HL-60 (cell line): Measurements from ENCODE around the gene MAMDC2.

Source experiments
- DNase-seq, 2 experiments: peaks; one replicate each; pipeline ENCODE4 v3.0.0-alpha.2; 2010 to 2020; ENCODE audit warnings: low read depth in 1 of 2, low spot score in 1 of 2
- H3K27ac ChIP-seq: fragments of 250-450 bp; sonication (Bioruptor Pico); replicated peaks from 2 replicates; pipeline ENCODE4 v1.5.1; 2020; ENCODE audit warnings: mild to moderate bottlenecking, moderate library complexity
- H3K27me3 ChIP-seq: fragments of 250-450 bp; sonication (Bioruptor Pico); 2 replicates; pipeline ENCODE4 v1.5.1; 2021; ENCODE audit warnings: mild to moderate bottlenecking, moderate library complexity; ENCODE audit not compliant: insufficient read depth, poor library complexity, severe bottlenecking
- H3K4me3 ChIP-seq: replicated peaks from 2 replicates; pipeline ENCODE4 v1.5.1; 2011; ENCODE audit warnings: mild to moderate bottlenecking, control low read depth, low read length; ENCODE audit not compliant: insufficient read depth
- GABPA ChIP-seq: IDR thresholded peaks from 2 replicates; pipeline ENCODE4 v1.6.1; 2012; ENCODE audit warnings: low read depth
- POLR2AphosphoS5 ChIP-seq: IDR thresholded peaks from 2 replicates; pipeline ENCODE4 v1.6.1; 2012; ENCODE audit warnings: low read depth
- SPI1 ChIP-seq: IDR thresholded peaks from 2 replicates; pipeline ENCODE4 v1.6.1; 2012; ENCODE audit warnings: low read depth, mild to moderate bottlenecking, borderline replicate concordance
- TF ChIP-seq, protein P1 (sequence below): IDR thresholded peaks from one replicate; pipeline ENCODE4 v1.5.1; 2011; ENCODE audit warnings: low read length, control low read depth, inconsistent platforms; ENCODE audit not compliant: insufficient read depth
- TF ChIP-seq, protein P2 (sequence below): IDR thresholded peaks from 2 replicates; pipeline ENCODE4 v1.6.1; 2012; ENCODE audit warnings: low read depth; ENCODE audit not compliant: insufficient replicate concordance

Gene MAMDC2

DNA sequence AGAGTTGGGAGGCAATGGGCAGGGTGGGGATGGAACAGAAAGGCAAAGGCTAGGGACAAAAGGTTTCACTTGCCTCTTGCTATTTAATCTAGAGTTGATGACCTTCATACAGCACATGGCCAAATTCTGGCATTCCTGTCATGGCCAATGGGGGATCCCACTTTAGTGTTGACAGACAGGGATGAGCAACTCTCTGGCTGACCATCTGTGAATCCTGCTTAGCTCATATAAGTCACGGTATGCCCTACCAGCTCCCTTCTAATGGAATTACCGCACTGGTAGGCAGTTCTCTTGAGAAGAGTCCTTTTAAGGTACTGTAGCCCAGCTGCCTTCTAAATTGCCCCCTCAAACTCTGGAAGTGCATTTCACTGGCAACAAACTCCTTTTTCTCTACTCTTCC, 76.1 kb downstream of the MAMDC2 start:
- Histone ChIP-seq H3K4me3 (no peak overlapping the region), H3K27ac (no peak overlapping the region), H3K27me3 (no peaks in the 10 kb centered on the region)
- no peak for TF ChIP-seq POLR2AphosphoS5
- no peak for TF ChIP-seq SPI1
- TF ChIP-seq, protein P1, sequence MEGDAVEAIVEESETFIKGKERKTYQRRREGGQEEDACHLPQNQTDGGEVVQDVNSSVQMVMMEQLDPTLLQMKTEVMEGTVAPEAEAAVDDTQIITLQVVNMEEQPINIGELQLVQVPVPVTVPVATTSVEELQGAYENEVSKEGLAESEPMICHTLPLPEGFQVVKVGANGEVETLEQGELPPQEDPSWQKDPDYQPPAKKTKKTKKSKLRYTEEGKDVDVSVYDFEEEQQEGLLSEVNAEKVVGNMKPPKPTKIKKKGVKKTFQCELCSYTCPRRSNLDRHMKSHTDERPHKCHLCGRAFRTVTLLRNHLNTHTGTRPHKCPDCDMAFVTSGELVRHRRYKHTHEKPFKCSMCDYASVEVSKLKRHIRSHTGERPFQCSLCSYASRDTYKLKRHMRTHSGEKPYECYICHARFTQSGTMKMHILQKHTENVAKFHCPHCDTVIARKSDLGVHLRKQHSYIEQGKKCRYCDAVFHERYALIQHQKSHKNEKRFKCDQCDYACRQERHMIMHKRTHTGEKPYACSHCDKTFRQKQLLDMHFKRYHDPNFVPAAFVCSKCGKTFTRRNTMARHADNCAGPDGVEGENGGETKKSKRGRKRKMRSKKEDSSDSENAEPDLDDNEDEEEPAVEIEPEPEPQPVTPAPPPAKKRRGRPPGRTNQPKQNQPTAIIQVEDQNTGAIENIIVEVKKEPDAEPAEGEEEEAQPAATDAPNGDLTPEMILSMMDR: no peak
- TF ChIP-seq, protein P2, sequence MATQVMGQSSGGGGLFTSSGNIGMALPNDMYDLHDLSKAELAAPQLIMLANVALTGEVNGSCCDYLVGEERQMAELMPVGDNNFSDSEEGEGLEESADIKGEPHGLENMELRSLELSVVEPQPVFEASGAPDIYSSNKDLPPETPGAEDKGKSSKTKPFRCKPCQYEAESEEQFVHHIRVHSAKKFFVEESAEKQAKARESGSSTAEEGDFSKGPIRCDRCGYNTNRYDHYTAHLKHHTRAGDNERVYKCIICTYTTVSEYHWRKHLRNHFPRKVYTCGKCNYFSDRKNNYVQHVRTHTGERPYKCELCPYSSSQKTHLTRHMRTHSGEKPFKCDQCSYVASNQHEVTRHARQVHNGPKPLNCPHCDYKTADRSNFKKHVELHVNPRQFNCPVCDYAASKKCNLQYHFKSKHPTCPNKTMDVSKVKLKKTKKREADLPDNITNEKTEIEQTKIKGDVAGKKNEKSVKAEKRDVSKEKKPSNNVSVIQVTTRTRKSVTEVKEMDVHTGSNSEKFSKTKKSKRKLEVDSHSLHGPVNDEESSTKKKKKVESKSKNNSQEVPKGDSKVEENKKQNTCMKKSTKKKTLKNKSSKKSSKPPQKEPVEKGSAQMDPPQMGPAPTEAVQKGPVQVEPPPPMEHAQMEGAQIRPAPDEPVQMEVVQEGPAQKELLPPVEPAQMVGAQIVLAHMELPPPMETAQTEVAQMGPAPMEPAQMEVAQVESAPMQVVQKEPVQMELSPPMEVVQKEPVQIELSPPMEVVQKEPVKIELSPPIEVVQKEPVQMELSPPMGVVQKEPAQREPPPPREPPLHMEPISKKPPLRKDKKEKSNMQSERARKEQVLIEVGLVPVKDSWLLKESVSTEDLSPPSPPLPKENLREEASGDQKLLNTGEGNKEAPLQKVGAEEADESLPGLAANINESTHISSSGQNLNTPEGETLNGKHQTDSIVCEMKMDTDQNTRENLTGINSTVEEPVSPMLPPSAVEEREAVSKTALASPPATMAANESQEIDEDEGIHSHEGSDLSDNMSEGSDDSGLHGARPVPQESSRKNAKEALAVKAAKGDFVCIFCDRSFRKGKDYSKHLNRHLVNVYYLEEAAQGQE: no peak
- no peak for DNase-seq

DNA sequence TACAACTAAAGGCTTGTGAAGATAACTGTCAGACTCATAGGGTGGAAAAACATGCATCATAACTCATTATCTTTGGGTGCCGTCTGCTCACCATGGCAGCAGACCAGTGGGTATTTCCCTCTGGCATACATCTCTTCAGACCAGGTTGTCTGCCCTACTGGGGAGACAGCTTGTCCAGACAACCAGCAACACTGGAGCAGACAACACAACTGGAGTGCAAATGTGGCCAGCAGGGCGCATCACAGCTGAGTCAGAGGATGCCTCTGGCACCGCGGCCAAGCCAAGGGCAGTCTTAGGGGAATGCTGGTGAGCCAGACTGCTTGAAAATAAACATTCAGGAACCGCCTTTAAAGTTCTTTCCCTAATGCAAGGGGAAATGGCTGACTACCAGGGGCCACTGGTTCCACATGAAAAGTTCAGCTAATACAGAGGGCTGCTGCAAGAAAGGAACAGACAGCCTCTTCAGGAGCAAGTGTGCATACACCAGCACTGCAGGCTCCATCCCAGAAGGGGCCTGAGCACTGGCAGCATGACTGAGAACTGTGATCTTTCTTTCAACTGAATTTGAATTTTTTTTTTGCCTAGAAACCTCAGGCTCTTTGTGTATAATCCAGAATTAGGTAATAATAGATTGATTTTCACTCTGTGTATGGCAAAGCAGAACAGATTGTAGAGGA, 77.3 kb downstream of the MAMDC2 start:
- DNase-seq: no peak
- no peak overlapping the region for H3K27ac ChIP-seq

DNA sequence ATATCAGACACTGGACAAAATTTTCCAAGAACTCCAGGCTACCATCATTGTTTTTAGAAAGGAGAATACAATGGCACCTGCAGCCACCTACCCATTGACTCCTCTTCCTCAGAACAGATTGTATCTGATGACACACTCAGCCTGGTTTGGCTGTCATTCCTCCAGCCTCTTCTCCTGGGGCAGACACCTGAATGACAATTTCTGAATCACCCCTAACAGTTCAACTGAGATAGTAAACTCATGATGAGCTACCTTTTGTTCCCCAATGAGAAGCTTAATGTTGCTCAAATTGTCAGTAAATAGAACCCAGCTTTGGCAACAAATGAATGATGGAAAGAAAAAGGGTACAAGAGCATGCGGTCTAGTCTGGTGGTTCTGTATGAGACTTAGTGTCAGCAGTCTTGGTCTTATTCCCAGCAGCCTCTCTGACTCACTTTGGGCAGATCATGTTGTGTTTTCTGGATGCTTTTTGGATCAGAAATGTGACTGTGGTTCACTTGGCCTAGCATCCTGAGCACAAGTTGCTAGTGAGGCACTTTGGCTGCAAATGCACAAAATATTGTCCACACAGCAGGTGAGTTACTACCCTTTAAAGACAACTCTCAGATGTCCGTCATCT, 78.3 kb downstream of the MAMDC2 start:
- H3K27ac ChIP-seq: no peak overlapping the region
- H3K4me3 ChIP-seq: no peak overlapping the region
- no peak for DNase-seq
- no peaks in the 10 kb centered on the region for H3K27me3 ChIP-seq
- TF ChIP-seq, protein P2: no peak
- TF ChIP-seq POLR2AphosphoS5 (no peak), SPI1 (no peak), GABPA (no peak)
- TF ChIP-seq, protein P1: no peak

More for the DNA sequence above, 77.3 kb downstream of the MAMDC2 start:
- no peak overlapping the region for H3K4me3 ChIP-seq
- no peak for TF ChIP-seq POLR2AphosphoS5
- no peak for TF ChIP-seq GABPA
- TF ChIP-seq, protein P2: no peak
- TF ChIP-seq, protein P1: no peak
- TF ChIP-seq SPI1: no peak
- no peaks in the 10 kb centered on the region for H3K27me3 ChIP-seq
